Ovary (tissue), 3 donors: ENCODE data around the gene COL23A1.

Source experiments
- POLR2A ChIP-seq: fragments of 450-650 bp; IDR thresholded peaks from one replicate; pipeline ENCODE4 v1.6.1; 2017; ENCODE audit warnings: antibody characterized with exemption, mild to moderate bottlenecking, moderate library complexity
- TF ChIP-seq, protein P1 (sequence below), 3 donors: fragments of 450-650 bp in 2 of 3; fragments of 200-600 bp in 1 of 3; IDR thresholded peaks; one replicate each; pipeline versions ENCODE4 v1.5.1 to v1.8.0; 2016 to 2022; ENCODE audit warnings: antibody characterized with exemption in 3 of 3, mild to moderate bottlenecking in 1 of 3
- donor health status: DM: no; HTN: no; CAD: no.

DNA sequence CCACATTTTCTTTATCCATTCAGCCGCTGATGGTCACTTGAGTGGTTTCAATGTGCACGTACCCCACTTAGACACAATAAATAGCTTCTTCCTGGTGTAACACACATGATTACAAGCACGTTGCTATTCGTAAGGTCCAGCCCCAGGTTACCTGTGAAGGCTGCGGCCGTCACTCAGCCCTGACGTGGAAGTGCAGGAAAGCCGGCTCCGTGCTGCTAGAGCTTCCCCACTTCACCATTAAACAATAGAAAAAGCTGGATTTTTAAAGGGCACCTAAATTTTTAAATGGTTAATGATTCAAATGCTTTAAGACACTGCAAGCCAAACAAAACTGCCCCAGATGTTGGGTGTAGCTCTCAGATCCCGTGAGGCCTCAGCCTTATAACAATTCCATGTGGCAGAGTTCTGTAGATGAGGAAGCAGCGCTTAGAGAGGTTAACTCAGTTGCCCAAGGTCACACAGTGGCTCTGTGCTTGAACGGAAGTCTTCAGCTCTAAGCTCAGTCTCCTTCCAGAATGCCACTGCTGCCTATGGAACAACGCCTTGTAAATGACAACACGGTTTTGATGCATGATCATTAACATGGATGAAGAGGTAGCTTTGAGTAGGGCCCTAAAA, 125.7 kb downstream of the COL23A1 start:
- TF ChIP-seq, protein P1, sequence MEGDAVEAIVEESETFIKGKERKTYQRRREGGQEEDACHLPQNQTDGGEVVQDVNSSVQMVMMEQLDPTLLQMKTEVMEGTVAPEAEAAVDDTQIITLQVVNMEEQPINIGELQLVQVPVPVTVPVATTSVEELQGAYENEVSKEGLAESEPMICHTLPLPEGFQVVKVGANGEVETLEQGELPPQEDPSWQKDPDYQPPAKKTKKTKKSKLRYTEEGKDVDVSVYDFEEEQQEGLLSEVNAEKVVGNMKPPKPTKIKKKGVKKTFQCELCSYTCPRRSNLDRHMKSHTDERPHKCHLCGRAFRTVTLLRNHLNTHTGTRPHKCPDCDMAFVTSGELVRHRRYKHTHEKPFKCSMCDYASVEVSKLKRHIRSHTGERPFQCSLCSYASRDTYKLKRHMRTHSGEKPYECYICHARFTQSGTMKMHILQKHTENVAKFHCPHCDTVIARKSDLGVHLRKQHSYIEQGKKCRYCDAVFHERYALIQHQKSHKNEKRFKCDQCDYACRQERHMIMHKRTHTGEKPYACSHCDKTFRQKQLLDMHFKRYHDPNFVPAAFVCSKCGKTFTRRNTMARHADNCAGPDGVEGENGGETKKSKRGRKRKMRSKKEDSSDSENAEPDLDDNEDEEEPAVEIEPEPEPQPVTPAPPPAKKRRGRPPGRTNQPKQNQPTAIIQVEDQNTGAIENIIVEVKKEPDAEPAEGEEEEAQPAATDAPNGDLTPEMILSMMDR (IDR thresholded peaks at IDR 0.05) = no peak
- no peak for TF ChIP-seq POLR2A
